Hepatocyte (in vitro differentiated cells): ENCODE measurements around the gene ADIPOR2. TPM values are rescaled to one million over a fixed set of nuclear protein-coding genes. Genes with fewer than 3 reads are reported as not detected.

ENCODE experiments used
- DNase-seq: peaks from one replicate; pipeline ENCODE4 v3.0.0-alpha.2; 2016; ENCODE audit warnings: low spot score
- H2AFZ ChIP-seq: fragments of 200-600 bp; sonication (generic); 2 replicates; pipeline ENCODE4 v1.6.0; 2016; ENCODE audit warnings: antibody characterized with exemption, mild to moderate bottlenecking
- H3K27ac ChIP-seq: fragments of 200-600 bp; sonication (generic); 2 replicates; pipeline ENCODE4 v1.5.1; 2016; ENCODE audit warnings: mild to moderate bottlenecking
- H3K27me3 ChIP-seq: fragments of 200-600 bp; sonication (generic); 2 replicates; pipeline ENCODE4 v1.6.1; 2016
- H3K36me3 ChIP-seq: fragments of 200-600 bp; sonication (generic); replicated peaks from 2 replicates; pipeline ENCODE4 v1.5.1; 2016; ENCODE audit warnings: low read depth; ENCODE audit not compliant: insufficient read depth
- H3K4me1 ChIP-seq: fragments of 200-600 bp; sonication (generic); 2 replicates; pipeline ENCODE4 v1.5.1; 2016; ENCODE audit warnings: mild to moderate bottlenecking, moderate library complexity; ENCODE audit not compliant: insufficient read depth
- H3K4me2 ChIP-seq: fragments of 200-600 bp; sonication (generic); 2 replicates; pipeline ENCODE4 v1.6.0; 2016
- H3K4me3 ChIP-seq: fragments of 200-600 bp; sonication (generic); 2 replicates; pipeline ENCODE4 v1.5.1; 2016; ENCODE audit warnings: mild to moderate bottlenecking
- H3K79me2 ChIP-seq: fragments of 200-600 bp; sonication (generic); 2 replicates; pipeline ENCODE4 v1.6.0; 2017; ENCODE audit warnings: mild to moderate bottlenecking
- H3K9me2 ChIP-seq: fragments of 200-600 bp; sonication (generic); replicated peaks from 2 replicates; pipeline ENCODE4 v1.6.0; 2017; ENCODE audit warnings: mild to moderate bottlenecking; ENCODE audit not compliant: insufficient read depth
- H3K9me3 ChIP-seq: fragments of 200-600 bp; sonication (generic); 2 replicates; pipeline ENCODE4 v1.5.1; 2016; ENCODE audit warnings: low read depth, mild to moderate bottlenecking
- H4K20me1 ChIP-seq: fragments of 200-600 bp; sonication (generic); 2 replicates; pipeline ENCODE4 v1.6.0; 2016; ENCODE audit warnings: mild to moderate bottlenecking; ENCODE audit not compliant: insufficient read depth, poor library complexity, severe bottlenecking
- EZH2 ChIP-seq: fragments of 200-600 bp; sonication (generic); IDR thresholded peaks from 2 replicates; pipeline ENCODE4 v1.6.1; 2016; ENCODE audit warnings: antibody characterized with exemption, mild to moderate bottlenecking, borderline replicate concordance
- EZH2phosphoT487 ChIP-seq: fragments of 200-600 bp; sonication (generic); IDR thresholded peaks from one replicate; pipeline ENCODE4 v1.6.1; 2018; ENCODE audit warnings: antibody characterized with exemption, mild to moderate bottlenecking, low read depth, moderate library complexity; ENCODE audit not compliant: unreplicated experiment, severe bottlenecking
- WGBS: methylation state at CpG from one replicate; pipeline ENCODE4 v1.1.6; 2016; ENCODE audit warnings: low lambda C conversion rate; ENCODE audit errors: missing lambda C conversion rate; 5-methylcytosine and 5-hydroxymethylcytosine counted together
- polyA plus RNA-seq: library from polyadenylated mRNA; unstranded; fragments of >200 nt; fragmentation: Nextera tagmentation; extraction: Ambion mirVana; gene quantifications from 2 replicates; pipeline ENCODE4 v1.2.1, GENCODE V29; 2016
- total RNA-seq: library from RNA; depleted of rRNA; stranded (reverse); fragments of >200 nt; gene quantifications from 2 replicates; pipeline ENCODE4 v1.2.3, GENCODE V29; 2014
- TF ChIP-seq, protein P1 (sequence below): fragments of 200-600 bp; sonication (generic); IDR thresholded peaks from 2 replicates; pipeline ENCODE4 v1.5.1; 2016; ENCODE audit warnings: antibody characterized with exemption, mild to moderate bottlenecking; ENCODE audit not compliant: poor library complexity

The ADIPOR2 gene
- total and polyA plus RNA-seq, 2 experiments from 2014 or later = 10.4 to 47.3 TPM

DNA sequence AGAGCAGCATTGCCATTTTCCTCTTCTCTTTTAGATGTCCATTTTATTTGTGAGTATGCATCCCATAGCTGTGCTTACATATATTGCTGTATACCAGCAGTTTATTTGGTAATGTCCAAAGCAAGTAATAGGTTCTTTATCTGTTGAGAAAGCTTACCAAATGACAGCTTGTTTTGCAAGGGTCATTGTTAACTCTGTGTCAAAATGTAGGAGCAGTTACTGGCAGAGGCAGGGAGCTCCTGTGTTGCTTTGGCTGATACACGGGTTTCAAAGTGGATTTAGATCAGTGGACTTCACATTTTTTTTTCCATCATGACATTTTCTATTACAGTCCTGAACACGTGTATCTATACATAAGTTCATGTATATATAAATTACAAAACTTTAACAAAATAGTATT, 91.3 kb downstream of the ADIPOR2 start:
- peaks cover 20% of the 10 kb centered on the region for H3K79me2 ChIP-seq
- no peak for DNase-seq
- no peaks in the 10 kb centered on the region for H3K36me3 ChIP-seq
- no peaks in the 10 kb centered on the region for H4K20me1 ChIP-seq
- H3K4me3 ChIP-seq = no peak overlapping the region
- no peaks in the 10 kb centered on the region for H3K9me2 ChIP-seq
- TF ChIP-seq, protein P1, sequence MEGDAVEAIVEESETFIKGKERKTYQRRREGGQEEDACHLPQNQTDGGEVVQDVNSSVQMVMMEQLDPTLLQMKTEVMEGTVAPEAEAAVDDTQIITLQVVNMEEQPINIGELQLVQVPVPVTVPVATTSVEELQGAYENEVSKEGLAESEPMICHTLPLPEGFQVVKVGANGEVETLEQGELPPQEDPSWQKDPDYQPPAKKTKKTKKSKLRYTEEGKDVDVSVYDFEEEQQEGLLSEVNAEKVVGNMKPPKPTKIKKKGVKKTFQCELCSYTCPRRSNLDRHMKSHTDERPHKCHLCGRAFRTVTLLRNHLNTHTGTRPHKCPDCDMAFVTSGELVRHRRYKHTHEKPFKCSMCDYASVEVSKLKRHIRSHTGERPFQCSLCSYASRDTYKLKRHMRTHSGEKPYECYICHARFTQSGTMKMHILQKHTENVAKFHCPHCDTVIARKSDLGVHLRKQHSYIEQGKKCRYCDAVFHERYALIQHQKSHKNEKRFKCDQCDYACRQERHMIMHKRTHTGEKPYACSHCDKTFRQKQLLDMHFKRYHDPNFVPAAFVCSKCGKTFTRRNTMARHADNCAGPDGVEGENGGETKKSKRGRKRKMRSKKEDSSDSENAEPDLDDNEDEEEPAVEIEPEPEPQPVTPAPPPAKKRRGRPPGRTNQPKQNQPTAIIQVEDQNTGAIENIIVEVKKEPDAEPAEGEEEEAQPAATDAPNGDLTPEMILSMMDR = no peak
- TF ChIP-seq EZH2 (no peak), EZH2phosphoT487 (no peak)
- H3K4me1 ChIP-seq = peaks cover 12% of the 10 kb centered on the region
- no peaks in the 10 kb centered on the region for H3K9me3 ChIP-seq
- H3K27me3 ChIP-seq = no peaks in the 10 kb centered on the region
- H2AFZ ChIP-seq = no peak overlapping the region
- WGBS = 65% methylated on average over 2 of the region's 2 CpGs
- no peak overlapping the region for H3K27ac ChIP-seq
- no peak overlapping the region for H3K4me2 ChIP-seq

DNA sequence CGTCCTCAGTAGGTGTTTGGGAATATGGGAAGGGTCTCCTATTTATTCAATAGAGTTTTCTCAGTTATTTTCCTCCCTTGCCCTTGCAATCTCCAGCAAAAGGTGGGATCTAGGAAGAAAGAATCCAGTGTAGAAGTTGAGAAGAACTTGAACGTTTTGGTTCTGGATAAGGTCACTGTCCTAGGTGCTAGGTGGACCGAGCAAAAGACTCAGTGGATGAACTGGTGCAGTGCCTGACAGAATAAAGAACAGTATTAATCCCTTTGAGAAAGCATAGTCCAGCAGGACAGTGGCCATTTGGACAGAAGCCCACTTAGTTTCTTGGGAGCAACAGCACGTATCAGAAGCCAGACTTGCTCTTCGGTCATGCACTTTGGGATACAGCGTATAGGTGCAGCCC, 96.8 kb downstream of the ADIPOR2 start:
- H4K20me1 ChIP-seq = no peaks in the 10 kb centered on the region

DNA sequence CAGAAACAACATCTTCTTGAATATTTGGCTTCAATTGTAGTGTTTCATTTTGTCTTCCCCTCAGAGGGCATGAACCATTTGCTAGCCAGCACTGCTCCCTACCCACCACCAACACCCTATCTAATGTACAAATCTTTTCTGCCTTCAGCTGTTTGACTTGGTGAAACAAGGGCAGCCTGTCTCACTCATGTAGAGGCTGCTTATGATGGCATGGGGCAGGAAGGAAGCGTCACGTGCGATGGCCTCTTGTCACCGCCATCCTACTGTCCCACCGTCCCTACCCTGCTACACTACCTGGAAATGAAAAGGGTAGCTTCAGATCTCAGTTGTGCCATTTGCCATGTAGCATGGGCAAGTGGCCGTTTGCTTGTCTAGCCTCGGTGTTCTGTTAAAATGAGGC, 99.6 kb downstream of the ADIPOR2 start:
- Histone ChIP-seq H3K4me1 (no peaks in the 10 kb centered on the region), H3K4me2 (no peak overlapping the region), H3K27me3 (no peaks in the 10 kb centered on the region), H3K27ac (no peak overlapping the region), H3K79me2 (no peaks in the 10 kb centered on the region), H4K20me1 (no peaks in the 10 kb centered on the region), H3K4me3 (no peak overlapping the region), H3K9me3 (no peaks in the 10 kb centered on the region), H2AFZ (no peak overlapping the region), H3K36me3 (no peaks in the 10 kb centered on the region), H3K9me2 (no peaks in the 10 kb centered on the region)
- TF ChIP-seq, protein P1 = no peak
- TF ChIP-seq EZH2 (no peak), EZH2phosphoT487 (no peak)
- DNase-seq = no peak
- 87% methylated on average over 7 of the region's 7 CpGs for WGBS

More for the DNA sequence above, 96.8 kb downstream of the ADIPOR2 start:
- no peaks in the 10 kb centered on the region for H3K9me2 ChIP-seq
- peaks cover 10% of the 10 kb centered on the region for H3K79me2 ChIP-seq
- no peak overlapping the region for H2AFZ ChIP-seq
- 91% methylated on average over 6 of the region's 6 CpGs for WGBS
- no peaks in the 10 kb centered on the region for H3K27me3 ChIP-seq
- no peaks in the 10 kb centered on the region for H3K9me3 ChIP-seq
- H3K36me3 ChIP-seq = no peaks in the 10 kb centered on the region
- no peak overlapping the region for H3K4me2 ChIP-seq
- H3K4me1 ChIP-seq = no peaks in the 10 kb centered on the region
- H3K4me3 ChIP-seq = no peak overlapping the region
- TF ChIP-seq EZH2phosphoT487 (no peak), EZH2 (no peak)
- TF ChIP-seq, protein P1 = no peak
- no peak overlapping the region for H3K27ac ChIP-seq
- DNase-seq = no peak
